A673 (cell line): Measurements from ENCODE around the gene AP4E1. TPM values are rescaled to one million over a fixed set of nuclear protein-coding genes. Genes with fewer than 3 reads are reported as not detected.
"Not testable (repeated sequence)": the region's sequence is repeated elsewhere in the genome, so short reads cannot be mapped to it uniquely, and the experiment has no call there.

Experiments used
- BruUV-seq: library from RNA; stranded (reverse); fragments of 400-500 nt; replicated peaks from 2 replicates; lab custom pipeline; 2021; lab: Mats Ljungman, UMichigan
- CTCF ChIA-PET: fragments of 300-600 bp; sonication (Branson Sonifier 250); formaldehyde crosslinking; loops from one replicate; lab custom pipeline; 2022; ENCODE audit warnings: antibody characterized with exemption; lab: Charles Lee
- POLR2A ChIA-PET: fragments of 300-600 bp; sonication (Branson Sonifier 250); formaldehyde crosslinking; loops from one replicate; lab custom pipeline; 2022; ENCODE audit warnings: antibody characterized with exemption; ENCODE audit not compliant: low non-redundant PET; lab: Charles Lee
- DNase-seq: peaks from one replicate; pipeline ENCODE4 v3.0.0-alpha.2; 2015; ENCODE audit warnings: low spot score
- H3K27ac ChIP-seq: fragments of 200-600 bp; sonication (generic); 2 replicates; pipeline ENCODE4 v1.5.1; 2016; ENCODE audit warnings: mixed run types, low read depth, mild to moderate bottlenecking, mixed read lengths, antibody characterized with exemption, low read length; ENCODE audit not compliant: poor library complexity, severe bottlenecking
- H3K27me3 ChIP-seq: fragments of 200-600 bp; sonication (generic); replicated peaks from 2 replicates; pipeline ENCODE4 v1.6.1; 2017; ENCODE audit warnings: mixed run types, low read depth, mild to moderate bottlenecking, mixed read lengths, antibody characterized with exemption, low read length; ENCODE audit not compliant: insufficient read depth, poor library complexity
- H3K36me3 ChIP-seq: fragments of 200-600 bp; sonication (generic); 2 replicates; pipeline ENCODE4 v1.6.1; 2016; ENCODE audit warnings: mixed run types, mild to moderate bottlenecking, mixed read lengths, antibody characterized with exemption, low read length; ENCODE audit not compliant: insufficient read depth, poor library complexity, severe bottlenecking
- H3K4me1 ChIP-seq: fragments of 200-600 bp; sonication (generic); 2 replicates; pipeline ENCODE4 v1.6.1; 2017; ENCODE audit warnings: mixed run types, mild to moderate bottlenecking, mixed read lengths, antibody characterized with exemption, low read length; ENCODE audit not compliant: insufficient read depth, poor library complexity, severe bottlenecking
- H3K4me3 ChIP-seq: fragments of 200-600 bp; sonication (generic); 2 replicates; pipeline ENCODE4 v1.5.1; 2016; ENCODE audit warnings: low read depth, mixed run types, mild to moderate bottlenecking, mixed read lengths, low read length; ENCODE audit not compliant: poor library complexity, severe bottlenecking
- H3K9me3 ChIP-seq: fragments of 200-600 bp; sonication (generic); 2 replicates; pipeline ENCODE4 v1.6.1; 2016; ENCODE audit warnings: mixed run types, low read depth, mild to moderate bottlenecking, mixed read lengths, antibody characterized with exemption, low read length; ENCODE audit not compliant: poor library complexity, severe bottlenecking
- EZH2 ChIP-seq: fragments of 200-600 bp; sonication (generic); IDR thresholded peaks from 2 replicates; pipeline ENCODE4 v1.6.1; 2017; ENCODE audit warnings: borderline replicate concordance, low read depth, mild to moderate bottlenecking, mixed read lengths, antibody characterized with exemption, low read length; ENCODE audit not compliant: poor library complexity, severe bottlenecking
- intact Hi-C: fragments of 100-400 bp; cut with micrococcal nuclease; formaldehyde crosslinking; loops from one replicate; pipeline ENCODE4 v1.10.0; 2022; ENCODE audit not compliant: unreplicated experiment
- total RNA-seq: library from RNA; stranded (reverse); gene quantifications from 2 replicates; pipeline ENCODE4 v1.2.3, GENCODE V29; 2021
- TF ChIP-seq, protein P1 (sequence below): fragments of 300-800, 200-600 bp; sonication (generic); conservative IDR thresholded peaks from 2 replicates; pipeline ENCODE4 v1.5.1; 2017; ENCODE audit warnings: low read depth, mild to moderate bottlenecking, antibody characterized with exemption, low read length, moderate library complexity, mixed read lengths

Gene AP4E1
- total RNA-seq, 1 experiment from 2014 or later = 13.9 TPM

GRCh38 chr15:50943638-50944037 is 35.2 kb downstream of the AP4E1 start:
- DNase-seq = no peak
- H3K36me3 ChIP-seq = peaks cover 7% of the 10 kb centered on the region
- intact Hi-C loops = no loop called here

GRCh38 chr15:50944672-50945071 is 36.2 kb downstream of the AP4E1 start:
- POLR2A ChIA-PET = interaction anchor here (0.6 kb wide), 2 partner anchors 106 to 1983 kb away, joined by 3 to 4 read pairs; no protein-coding TSS in a partner anchor
- H3K36me3 ChIP-seq = peaks cover 7% of the 10 kb centered on the region
- no peak overlapping the region for H3K4me3 ChIP-seq
- DNase-seq = no peak
- TF ChIP-seq EZH2 = no peak
- TF ChIP-seq, protein P1, sequence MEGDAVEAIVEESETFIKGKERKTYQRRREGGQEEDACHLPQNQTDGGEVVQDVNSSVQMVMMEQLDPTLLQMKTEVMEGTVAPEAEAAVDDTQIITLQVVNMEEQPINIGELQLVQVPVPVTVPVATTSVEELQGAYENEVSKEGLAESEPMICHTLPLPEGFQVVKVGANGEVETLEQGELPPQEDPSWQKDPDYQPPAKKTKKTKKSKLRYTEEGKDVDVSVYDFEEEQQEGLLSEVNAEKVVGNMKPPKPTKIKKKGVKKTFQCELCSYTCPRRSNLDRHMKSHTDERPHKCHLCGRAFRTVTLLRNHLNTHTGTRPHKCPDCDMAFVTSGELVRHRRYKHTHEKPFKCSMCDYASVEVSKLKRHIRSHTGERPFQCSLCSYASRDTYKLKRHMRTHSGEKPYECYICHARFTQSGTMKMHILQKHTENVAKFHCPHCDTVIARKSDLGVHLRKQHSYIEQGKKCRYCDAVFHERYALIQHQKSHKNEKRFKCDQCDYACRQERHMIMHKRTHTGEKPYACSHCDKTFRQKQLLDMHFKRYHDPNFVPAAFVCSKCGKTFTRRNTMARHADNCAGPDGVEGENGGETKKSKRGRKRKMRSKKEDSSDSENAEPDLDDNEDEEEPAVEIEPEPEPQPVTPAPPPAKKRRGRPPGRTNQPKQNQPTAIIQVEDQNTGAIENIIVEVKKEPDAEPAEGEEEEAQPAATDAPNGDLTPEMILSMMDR = no peak
- H3K4me1 ChIP-seq = peaks cover 11% of the 10 kb centered on the region
- BruUV-seq = no TSS peak
- no peaks in the 10 kb centered on the region for H3K9me3 ChIP-seq
- CTCF ChIA-PET = no interaction called here
- no peak overlapping the region for H3K27ac ChIP-seq
- intact Hi-C loops = no loop called here
- no peaks in the 10 kb centered on the region for H3K27me3 ChIP-seq

More at GRCh38 chr15:50943638-50944037, 35.2 kb downstream of the AP4E1 start:
- no peak overlapping the region for H3K27ac ChIP-seq
- ChIA-PET POLR2A (no interaction called here), CTCF (interaction anchor here (0.5 kb wide), 1 partner anchor 570 kb away, joined by 7 read pairs; no protein-coding TSS in a partner anchor)
- H3K4me3 ChIP-seq = no peak overlapping the region
- no peaks in the 10 kb centered on the region for H3K9me3 ChIP-seq
- no peaks in the 10 kb centered on the region for H3K27me3 ChIP-seq
- no TSS peak for BruUV-seq
- no peak for TF ChIP-seq EZH2
- peaks cover 11% of the 10 kb centered on the region for H3K4me1 ChIP-seq

DNA sequence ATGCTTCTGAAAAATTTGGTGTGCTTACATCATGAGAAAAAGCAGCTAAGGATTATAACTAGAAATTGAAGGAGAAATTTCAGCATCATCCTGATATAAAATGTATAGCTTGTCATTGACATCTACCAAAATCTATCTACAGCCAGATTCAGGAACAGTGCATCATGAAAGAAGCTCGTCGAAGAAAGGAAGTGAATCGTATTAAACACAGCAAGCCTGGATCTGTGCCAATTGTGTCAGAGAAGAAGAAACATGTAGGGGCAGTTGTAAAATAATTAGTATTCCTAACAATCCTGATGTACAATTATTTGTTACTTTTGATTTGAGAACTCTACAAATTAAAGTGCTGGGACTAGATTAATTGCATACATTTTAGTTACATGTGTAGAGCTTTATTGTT is 37.2 kb downstream of the AP4E1 start:
- Histone ChIP-seq H3K27ac (no peak overlapping the region), H3K27me3 (no peaks in the 10 kb centered on the region), H3K9me3 (no peaks in the 10 kb centered on the region), H3K4me3 (no peak overlapping the region), H3K36me3 (peaks cover 7% of the 10 kb centered on the region), H3K4me1 (peaks cover 7% of the 10 kb centered on the region)
- intact Hi-C loops = no loop called here
- CTCF ChIA-PET = no interaction called here
- peak; percentile 55 for DNase-seq
- POLR2A ChIA-PET = no interaction called here
- no TSS peak for BruUV-seq
- TF ChIP-seq, protein P1 = no peak
- no peak for TF ChIP-seq EZH2

- CTCF ChIA-PET, intact Hi-C loops, H3K27me3 ChIP-seq, H3K4me1 ChIP-seq, H3K36me3 ChIP-seq, POLR2A ChIA-PET, H3K27ac ChIP-seq, H3K4me3 ChIP-seq, DNase-seq, H3K9me3 ChIP-seq, BruUV-seq: not testable (repeated sequence)
These were observed 42.3 kb downstream of the AP4E1 start for GRCh38 chr15:50950745-50951144.
